NCI-H748 treated with DMSO at 0.1 percent for 48 hours (cell line): Measurements from ENCODE around the gene PRSS53.
A peak's percentile ranks its signal among the peaks of the same experiment; 100 is the strongest.
"Not testable (repeated sequence)": the region's sequence is repeated elsewhere in the genome, so short reads cannot be mapped to it uniquely, and the experiment has no call there.

Experiments used
- DNase-seq: peaks from one replicate; lab custom pipeline; 2025; lab: John Stamatoyannopoulos, UW

The PRSS53 gene

DNA sequence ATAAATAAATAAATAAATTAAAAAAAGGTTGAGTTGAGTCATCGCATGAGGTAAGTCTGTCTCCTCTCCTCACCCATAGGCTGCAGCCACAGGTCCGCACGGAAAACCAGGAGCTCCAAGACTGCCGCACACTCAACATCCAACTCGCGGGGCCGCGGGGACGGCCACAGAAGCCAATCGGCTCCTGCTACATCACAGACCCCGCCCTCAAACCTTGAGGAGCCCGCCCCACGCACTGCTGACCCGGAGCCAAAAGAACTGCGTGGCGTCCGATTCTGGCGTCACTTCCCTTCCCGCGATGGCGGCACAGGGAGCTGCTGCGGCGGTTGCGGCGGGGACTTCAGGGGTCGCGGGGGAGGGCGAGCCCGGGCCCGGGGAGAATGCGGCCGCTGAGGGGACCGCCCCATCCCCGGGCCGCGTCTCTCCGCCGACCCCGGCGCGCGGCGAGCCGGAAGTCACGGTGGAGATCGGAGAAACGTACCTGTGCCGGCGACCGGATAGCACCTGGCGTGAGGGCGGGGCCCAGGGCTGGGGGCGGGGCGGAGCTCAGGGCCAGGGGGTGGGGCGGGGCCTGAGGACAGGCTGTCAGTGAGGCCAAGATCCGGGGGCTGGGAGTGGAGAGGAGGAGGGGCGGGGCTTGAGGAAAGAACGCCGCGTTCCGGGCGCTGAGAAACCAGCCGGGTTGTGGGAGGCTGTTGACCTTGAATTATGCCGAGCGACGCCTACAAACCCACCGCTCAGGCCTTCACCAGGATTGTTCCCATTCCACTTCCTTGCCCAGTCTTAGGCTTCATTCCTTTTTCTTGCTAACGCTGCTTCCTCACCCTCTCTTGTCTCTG is 28.9 kb upstream of the PRSS53 start, which contains the start of gene KAT8:
KAT8 (plus strand) TSS at position 281 of the 839 bp plus-strand sequence; CDS start at position 299, 18 bp downstream.
- peak; percentile 93 for DNase-seq

GRCh38 chr16:31114468-31114867 is 25.7 kb upstream of the PRSS53 start:
- DNase-seq: no peak

DNA sequence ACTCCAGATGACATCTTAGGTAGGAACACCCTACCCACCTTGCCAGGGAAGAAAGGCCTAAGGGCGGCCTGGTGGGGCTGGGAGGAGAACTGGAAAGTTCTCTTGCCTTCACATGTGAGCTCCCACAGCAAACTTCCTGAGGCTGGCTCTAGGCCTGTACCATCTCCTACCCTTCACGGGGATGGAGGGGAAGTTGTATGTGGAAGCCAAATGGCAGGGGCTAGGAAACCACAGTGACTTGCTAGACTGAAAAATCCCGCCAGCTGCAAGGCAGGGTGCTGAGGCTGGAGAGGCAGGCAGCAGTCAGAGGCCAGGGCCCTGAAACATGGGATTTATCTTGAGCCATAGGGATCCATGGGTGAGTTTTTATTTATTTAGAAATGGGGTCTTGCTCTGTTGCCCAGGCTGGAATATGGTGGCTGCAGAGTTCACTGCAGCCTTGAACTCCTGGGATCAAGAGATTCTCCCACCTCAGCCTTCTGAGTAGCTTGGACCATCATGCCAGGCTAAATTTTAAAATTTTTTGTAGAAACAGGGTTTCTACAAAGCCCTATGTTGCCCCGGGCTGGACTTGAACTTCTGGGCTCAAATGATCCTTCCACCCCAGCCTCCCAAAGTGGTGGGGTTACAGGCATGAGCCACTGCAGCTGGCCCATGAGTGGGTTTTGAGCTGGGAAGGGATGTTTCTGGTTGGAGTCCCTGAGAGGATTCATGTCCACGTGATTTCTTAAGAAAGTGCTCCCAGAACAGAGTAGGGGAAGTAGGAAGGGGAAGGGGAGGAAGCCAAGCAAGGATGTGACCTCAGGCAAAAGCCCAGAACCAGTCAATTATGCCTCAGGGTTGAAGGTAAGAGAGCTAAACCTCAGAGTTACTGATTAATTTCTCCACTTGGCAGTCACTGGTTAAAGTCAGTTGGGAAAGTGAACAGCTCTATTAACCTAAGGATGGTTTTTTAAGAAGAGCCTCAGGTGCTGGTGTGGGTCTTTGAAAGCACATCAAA is 24.7 kb upstream of the PRSS53 start:
- DNase-seq: no peak

- no peak for DNase-seq
Measured at GRCh38 chr16:31112711-31113110, 24.0 kb upstream of the PRSS53 start.

GRCh38 chr16:31111881-31112466 is 23.2 kb upstream of the PRSS53 start:
- DNase-seq: no peak

DNA sequence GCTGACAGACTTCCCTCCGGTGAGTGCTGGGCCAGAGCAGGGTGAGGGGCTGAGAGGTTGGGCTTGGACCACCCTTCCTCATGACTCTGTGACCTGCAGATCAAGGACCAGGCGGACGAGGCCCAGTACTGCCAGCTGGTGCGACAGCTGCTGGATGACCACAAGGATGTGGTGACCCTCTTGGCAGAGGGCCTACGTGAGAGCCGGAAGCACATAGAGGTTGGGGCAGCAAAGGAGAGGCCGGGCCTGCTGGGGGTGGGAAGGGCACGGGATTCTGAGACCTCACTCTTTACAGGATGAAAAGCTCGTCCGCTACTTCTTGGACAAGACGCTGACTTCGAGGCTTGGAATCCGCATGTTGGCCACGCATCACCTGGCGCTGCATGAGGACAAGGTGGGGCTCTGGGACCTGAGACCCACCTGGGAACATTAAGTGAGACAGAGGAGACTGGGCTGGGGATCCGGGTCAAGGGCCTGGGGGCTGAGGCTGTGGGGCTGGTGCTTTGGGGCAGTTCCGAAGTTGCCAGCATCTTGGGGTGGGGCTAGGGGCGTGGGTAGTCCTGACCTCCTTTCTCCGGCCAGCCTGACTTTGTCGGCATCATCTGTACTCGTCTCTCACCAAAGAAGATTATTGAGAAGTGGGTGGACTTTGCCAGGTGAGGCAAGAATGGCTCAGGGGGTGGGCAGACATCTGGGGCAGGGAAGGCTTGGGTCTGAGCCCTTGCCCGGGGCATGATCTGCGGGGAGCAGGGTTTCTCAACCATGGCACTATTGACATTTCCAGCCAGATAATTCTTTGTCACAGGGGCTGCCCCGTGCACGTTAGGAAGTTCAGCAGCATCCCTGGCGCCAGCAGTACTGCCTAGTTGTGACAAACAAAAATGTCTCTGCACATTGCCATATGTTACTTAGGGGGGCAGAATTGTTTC is 21.6 kb upstream of the PRSS53 start:
- no peak for DNase-seq

GRCh38 chr16:31109622-31110021 is 20.9 kb upstream of the PRSS53 start:
- DNase-seq: no peak

DNA sequence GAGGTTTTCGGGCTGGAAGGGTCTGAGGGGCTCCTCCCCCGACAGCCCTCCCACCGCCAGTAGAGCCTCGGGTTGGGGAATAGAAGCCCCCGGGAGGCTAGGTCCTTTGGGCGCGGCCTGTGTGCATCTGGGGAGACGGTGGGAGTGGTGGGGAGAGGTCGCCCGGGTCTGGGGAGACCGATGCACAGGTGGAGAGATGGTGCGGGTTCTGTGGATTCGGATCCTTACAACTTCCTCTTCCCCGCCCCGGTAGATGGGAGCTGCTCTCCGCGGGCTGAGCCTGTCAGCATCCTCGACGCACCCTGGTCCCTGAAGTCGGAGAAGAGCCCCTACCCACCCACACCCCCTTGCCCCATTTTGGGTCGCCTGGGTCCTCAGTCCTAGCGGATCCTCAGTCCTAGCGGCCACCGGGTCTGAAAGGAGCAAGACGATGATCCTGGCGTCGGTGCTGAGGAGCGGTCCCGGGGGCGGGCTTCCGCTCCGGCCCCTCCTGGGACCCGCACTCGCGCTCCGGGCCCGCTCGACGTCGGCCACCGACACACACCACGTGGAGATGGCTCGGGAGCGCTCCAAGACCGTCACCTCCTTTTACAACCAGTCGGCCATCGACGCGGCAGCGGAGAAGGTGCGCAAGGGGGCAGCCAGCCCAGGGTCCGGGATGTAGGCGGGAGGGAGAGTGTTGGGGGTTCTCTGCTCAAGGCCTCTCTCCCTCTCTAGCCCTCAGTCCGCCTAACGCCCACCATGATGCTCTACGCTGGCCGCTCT is 20.2 kb upstream of the PRSS53 start:
- DNase-seq: no peak

DNA sequence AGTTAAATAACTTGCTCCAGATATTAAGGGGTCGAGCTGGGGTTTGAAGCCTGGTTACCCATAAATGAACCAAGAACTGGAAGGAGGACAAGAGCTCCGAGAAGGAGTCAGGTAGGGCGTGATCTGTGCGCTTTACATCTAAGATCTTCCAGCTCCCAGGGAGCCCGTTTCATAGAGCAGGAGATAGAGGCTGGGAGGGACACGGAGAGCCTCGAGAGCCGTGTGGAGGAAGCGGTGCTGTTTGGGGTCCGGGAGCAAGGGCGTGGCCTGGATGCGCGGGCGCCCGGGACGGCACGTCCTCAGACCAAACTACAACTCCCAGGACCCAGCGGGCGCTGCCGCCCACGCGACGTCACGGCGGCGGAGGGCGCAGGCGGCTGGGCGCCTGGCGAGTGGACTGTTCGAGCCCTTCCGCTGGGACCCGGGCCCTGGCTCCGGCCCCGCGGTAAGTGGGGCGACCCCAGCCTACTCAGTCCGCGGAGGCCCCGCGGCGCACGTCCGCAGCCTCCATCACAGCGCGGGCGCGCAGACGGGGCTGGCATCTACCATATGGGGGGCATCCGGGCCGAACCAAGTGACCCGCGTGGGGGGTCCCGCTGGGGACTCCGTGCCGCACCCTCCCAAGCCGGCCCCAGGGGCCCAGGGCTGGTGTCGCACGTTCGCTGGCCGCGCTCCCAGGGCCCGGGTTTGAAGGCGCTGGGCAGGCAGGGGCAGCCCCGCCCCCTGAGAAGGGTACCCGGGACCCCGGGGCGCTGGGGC is 19.5 kb upstream of the PRSS53 start, which contains the start of gene BCKDK:
BCKDK (plus strand) TSS at position 352 of the 759 bp plus-strand sequence. CDS start 838 bp downstream, outside the sequence.
- peak; percentile 20 for DNase-seq

DNA sequence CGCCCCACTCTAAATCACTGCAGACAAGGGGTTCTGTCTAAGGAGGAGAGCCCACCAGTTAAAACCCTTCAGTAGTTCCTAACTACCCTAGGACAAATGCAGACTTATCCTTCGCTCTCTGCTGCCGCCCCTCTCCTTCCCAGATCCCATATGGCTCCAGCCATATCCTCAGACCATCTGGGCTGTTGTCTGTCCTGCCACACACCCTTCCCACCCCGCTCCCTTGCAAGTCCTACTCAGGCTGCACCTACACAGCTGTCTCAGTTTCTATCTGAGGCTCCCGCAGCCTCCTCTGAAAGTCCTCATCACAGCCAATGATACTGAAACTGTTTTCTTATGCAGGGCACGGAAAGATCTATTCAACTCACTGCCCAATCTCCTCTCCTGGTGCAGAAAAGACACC is 18.7 kb upstream of the PRSS53 start:
- DNase-seq: no peak

GRCh38 chr16:31106509-31107464 is 18.0 kb upstream of the PRSS53 start:
- DNase-seq: no peak

- no peak for DNase-seq
Measured at GRCh38 chr16:31105677-31106213, 17.0 kb upstream of the PRSS53 start.

- not testable (repeated sequence) for DNase-seq
Measured at GRCh38 chr16:31100876-31101641, 12.3 kb upstream of the PRSS53 start.

DNA sequence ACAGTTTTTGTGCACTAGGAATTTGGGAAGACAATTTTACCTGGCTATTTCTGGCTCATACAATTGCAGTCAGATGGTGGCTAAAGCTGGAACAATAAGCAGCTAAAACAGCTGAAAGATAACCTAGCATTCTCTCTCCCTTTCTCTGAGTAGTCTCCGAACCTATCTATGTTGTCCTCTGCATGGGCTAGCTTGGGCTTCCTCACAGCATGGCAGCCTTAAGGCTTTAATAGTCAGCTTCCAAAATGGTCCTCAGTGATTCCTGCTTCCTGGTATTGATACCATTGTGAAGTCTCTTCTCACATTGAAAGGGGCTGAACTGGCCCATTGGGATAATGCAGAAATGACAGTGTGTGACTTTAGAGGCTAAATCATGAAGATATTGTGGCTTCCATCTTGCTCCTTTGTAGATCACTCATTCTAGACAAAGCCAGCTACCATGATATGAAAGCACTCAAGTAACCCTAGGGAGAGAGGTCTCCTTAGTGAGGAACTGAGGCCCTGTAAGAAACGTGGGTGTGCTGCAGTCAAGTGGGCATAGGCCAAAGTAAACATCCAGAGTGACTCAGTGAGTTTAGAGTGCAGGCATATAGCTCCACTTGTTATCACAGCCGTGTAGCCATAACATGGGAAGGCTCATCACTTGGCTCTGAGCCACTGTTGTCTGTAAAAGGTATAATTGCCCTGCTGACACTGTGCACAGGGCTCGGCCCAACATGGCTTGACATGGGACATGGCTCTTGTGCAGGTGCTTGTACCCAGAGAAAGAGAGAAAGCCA is 11.3 kb upstream of the PRSS53 start:
- DNase-seq: no peak

DNA sequence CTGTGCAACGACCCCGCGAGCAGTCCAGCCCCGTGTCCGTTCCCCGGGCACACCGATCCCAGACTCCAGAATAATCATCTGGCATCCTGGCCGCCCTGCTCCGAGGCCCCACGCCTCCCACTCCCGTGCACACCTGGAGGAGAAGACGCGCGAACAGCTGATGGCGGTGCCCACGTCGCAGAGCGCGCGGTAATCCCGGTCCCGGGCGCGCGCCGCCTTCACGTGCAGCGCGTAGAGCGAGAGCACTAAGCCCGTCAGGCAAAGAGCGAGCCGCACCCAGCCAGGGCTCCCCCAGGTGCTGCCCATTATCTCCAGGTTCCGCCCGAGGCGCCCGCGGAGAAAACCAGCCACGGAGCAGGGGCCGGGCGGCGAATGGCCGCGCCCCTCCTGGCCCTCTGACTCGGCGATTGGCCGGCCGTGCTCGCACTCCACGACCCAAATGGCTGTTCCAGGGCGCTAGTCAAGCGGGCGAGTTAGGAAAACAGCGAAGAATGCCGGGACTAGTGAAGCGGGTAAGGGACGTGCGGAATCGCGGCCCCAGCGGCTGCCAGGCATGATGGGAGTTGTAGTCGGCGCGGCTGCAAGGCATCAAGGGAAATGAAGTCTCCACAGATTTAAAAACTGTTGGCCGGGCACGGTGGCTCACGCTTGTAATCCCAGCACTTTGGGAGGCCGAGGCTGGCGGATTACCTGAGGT is 5.8 kb upstream of the PRSS53 start, which contains the start of gene VKORC1:
VKORC1 (minus strand) TSS at position 374 of the 697 bp plus-strand sequence; CDS start at position 306, 68 bp downstream.
- DNase-seq: peak; percentile 88

- DNase-seq: no peak
Measured at GRCh38 chr16:31094088-31094423, 5.3 kb upstream of the PRSS53 start.
